ENCODE results near the gene LIMS2. TPM values are rescaled to one million over a fixed set of nuclear protein-coding genes. Genes with fewer than 3 reads are reported as not detected.

LIMS2 gene
- total RNA-seq, 1 experiment from 2014 or later: 8.9 TPM

DNA sequence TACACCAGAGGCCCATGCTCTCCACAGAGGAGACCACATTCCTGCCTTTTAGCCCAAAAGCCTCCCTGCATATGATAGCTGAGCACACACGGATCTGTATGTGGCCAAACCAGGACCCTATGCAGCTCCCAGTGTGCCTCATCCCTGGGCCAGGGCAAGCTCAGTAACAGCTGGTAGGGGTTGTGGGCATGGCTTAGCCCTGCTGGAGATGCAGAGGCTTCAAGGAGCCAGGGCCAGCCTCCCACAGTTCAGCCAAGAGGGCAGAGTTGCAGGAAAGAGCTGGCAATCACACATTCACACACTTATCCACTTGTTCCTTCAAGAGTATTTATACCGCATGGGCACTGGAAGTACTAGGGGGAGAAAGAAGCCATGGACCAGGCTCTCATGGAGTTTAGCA, 1.6 kb upstream of the LIMS2 start:
- CTCF ChIA-PET: interaction anchor here (3.1 kb wide), 1 partner anchor 86 kb away, joined by 12 read pairs; no protein-coding TSS in a partner anchor
- POLR2A ChIA-PET: no interaction called here
- ATAC-seq (no peak), DNase-seq (ENCODE audit: low read depth, low spot score) (no peak)
- no TSS peak for BruUV-seq (replicated peaks)
- H3K27me3 ChIP-seq (ENCODE audit: control insufficient read depth, insufficient read depth, low read length): peaks cover 4% of the 10 kb centered on the region; the same call in 1 of the 2 replicates
- H3K4me3 ChIP-seq (ENCODE audit: low read depth in 2 of 2, low read length in 2 of 2): no peak overlapping the region
- no peaks in the 10 kb centered on the region for H3K9me3 ChIP-seq (ENCODE audit: control insufficient read depth, insufficient read depth, low read depth, low read length)
- in situ Hi-C loops (cut with HindIII; ENCODE audit: low pct_unique_long_range_greater_than_20kb, low sequenced_read_pairs): no loop called here
- no peak overlapping the region for H3K27ac ChIP-seq (ENCODE audit: low read length)
- H3K4me1 ChIP-seq (ENCODE audit: control insufficient read depth, insufficient read depth, low read length): peaks cover 11% of the 10 kb centered on the region
- intact Hi-C loops (cut with micrococcal nuclease; ENCODE audit: unreplicated experiment): no loop called here
- TF ChIP-seq POLR2AphosphoS5 (IDR thresholded peaks at IDR 0.05; ENCODE audit: low read depth, low read length): no peak
- no peak for TF ChIP-seq SIN3A (IDR thresholded peaks at IDR 0.05; ENCODE audit: borderline replicate concordance, insufficient read depth, low read depth, low read length)
- TF ChIP-seq, protein P1, sequence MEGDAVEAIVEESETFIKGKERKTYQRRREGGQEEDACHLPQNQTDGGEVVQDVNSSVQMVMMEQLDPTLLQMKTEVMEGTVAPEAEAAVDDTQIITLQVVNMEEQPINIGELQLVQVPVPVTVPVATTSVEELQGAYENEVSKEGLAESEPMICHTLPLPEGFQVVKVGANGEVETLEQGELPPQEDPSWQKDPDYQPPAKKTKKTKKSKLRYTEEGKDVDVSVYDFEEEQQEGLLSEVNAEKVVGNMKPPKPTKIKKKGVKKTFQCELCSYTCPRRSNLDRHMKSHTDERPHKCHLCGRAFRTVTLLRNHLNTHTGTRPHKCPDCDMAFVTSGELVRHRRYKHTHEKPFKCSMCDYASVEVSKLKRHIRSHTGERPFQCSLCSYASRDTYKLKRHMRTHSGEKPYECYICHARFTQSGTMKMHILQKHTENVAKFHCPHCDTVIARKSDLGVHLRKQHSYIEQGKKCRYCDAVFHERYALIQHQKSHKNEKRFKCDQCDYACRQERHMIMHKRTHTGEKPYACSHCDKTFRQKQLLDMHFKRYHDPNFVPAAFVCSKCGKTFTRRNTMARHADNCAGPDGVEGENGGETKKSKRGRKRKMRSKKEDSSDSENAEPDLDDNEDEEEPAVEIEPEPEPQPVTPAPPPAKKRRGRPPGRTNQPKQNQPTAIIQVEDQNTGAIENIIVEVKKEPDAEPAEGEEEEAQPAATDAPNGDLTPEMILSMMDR (IDR thresholded peaks at IDR 0.05): no peak
- no peak for TF ChIP-seq TCF7L2 (IDR thresholded peaks at IDR 0.05; ENCODE audit: low read depth, low read length)
- TF ChIP-seq, protein P2, sequence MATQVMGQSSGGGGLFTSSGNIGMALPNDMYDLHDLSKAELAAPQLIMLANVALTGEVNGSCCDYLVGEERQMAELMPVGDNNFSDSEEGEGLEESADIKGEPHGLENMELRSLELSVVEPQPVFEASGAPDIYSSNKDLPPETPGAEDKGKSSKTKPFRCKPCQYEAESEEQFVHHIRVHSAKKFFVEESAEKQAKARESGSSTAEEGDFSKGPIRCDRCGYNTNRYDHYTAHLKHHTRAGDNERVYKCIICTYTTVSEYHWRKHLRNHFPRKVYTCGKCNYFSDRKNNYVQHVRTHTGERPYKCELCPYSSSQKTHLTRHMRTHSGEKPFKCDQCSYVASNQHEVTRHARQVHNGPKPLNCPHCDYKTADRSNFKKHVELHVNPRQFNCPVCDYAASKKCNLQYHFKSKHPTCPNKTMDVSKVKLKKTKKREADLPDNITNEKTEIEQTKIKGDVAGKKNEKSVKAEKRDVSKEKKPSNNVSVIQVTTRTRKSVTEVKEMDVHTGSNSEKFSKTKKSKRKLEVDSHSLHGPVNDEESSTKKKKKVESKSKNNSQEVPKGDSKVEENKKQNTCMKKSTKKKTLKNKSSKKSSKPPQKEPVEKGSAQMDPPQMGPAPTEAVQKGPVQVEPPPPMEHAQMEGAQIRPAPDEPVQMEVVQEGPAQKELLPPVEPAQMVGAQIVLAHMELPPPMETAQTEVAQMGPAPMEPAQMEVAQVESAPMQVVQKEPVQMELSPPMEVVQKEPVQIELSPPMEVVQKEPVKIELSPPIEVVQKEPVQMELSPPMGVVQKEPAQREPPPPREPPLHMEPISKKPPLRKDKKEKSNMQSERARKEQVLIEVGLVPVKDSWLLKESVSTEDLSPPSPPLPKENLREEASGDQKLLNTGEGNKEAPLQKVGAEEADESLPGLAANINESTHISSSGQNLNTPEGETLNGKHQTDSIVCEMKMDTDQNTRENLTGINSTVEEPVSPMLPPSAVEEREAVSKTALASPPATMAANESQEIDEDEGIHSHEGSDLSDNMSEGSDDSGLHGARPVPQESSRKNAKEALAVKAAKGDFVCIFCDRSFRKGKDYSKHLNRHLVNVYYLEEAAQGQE (IDR thresholded peaks at IDR 0.05; ENCODE audit: insufficient read depth in 1 of 2, low read depth in 2 of 2, low read length in 1 of 2): no peak
- no peaks in the 10 kb centered on the region for H3K36me3 ChIP-seq (ENCODE audit: control insufficient read depth, insufficient read depth, low read length)

DNA sequence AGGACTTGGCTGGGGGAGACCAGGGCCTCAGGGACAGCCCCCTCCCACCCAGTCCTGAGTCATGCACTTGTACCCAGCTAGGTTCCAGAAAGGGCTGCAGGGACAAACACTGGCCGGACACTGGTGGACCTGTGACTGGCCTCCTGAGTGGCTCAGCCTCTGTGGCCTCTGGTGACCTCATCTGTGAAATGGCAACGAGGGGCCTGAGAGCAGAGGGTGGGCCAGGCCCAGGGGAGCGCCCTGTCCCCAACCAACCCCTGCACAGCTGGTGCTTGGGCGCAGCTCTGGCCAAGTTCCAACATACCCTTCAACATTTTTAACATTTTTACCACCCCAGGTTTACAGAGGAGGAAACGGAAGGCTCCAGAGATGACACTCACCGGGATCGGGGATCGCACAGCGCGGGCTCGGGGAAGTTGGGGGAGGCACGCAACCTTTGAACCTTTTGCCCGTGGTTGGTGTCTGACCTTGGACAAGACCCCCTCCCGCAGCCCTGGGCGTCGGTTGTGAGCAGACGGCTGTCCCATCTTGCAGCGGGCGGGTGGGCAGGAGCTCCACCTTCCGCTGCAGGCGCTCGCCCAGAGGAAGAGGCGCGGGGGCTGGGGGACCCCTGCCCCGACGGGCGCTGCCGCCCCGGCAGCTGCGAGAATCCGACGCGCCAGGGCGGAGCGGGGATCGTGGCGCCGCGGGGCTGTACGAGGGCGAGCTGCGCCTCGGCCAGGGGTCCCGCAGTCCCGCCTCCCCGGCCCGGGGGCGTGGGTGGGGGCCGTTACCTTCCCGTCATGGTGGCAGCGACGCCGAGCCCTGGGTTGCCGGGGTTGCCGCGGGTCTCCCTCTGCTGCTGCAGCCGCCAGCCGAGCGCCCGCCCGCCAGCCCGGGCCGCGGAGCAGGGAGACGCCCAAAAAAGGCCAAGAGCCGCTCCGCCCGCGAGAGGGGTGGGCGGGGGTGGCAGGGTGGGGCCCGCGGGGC, 805 bp downstream of the LIMS2 start:
- peaks cover 11% of the 10 kb centered on the region for H3K4me1 ChIP-seq (ENCODE audit: control insufficient read depth, insufficient read depth, low read length)
- H3K9me3 ChIP-seq (ENCODE audit: control insufficient read depth, insufficient read depth, low read depth, low read length): no peaks in the 10 kb centered on the region
- peak overlapping the region; percentile 9 to 40; a peak in 2 of 4 replicates for H3K4me3 ChIP-seq (ENCODE audit: low read depth in 2 of 2, low read length in 2 of 2)
- H3K36me3 ChIP-seq (ENCODE audit: control insufficient read depth, insufficient read depth, low read length): no peaks in the 10 kb centered on the region
- ChIA-PET CTCF (interaction anchor here (3.1 kb wide), 1 partner anchor 83 kb away, joined by 12 read pairs; no protein-coding TSS in a partner anchor), POLR2A (interaction anchor here (0.7 kb wide), 1 partner anchor 81 kb away, joined by 4 read pairs; no protein-coding TSS in a partner anchor)
- BruUV-seq (replicated peaks): no TSS peak
- in situ Hi-C loops (cut with HindIII; ENCODE audit: low pct_unique_long_range_greater_than_20kb, low sequenced_read_pairs) (no loop called here), intact Hi-C loops (cut with micrococcal nuclease; ENCODE audit: unreplicated experiment) (no loop called here)
- no peak overlapping the region; the same call in 1 of the 2 replicates for H3K27ac ChIP-seq (ENCODE audit: low read length)
- TF ChIP-seq SIN3A (IDR thresholded peaks at IDR 0.05; ENCODE audit: borderline replicate concordance, insufficient read depth, low read depth, low read length) (no peak), POLR2AphosphoS5 (IDR thresholded peaks at IDR 0.05; ENCODE audit: low read depth, low read length) (no peak), TCF7L2 (IDR thresholded peaks at IDR 0.05; ENCODE audit: low read depth, low read length) (no peak)
- TF ChIP-seq, protein P1 (IDR thresholded peaks at IDR 0.05): no peak
- TF ChIP-seq, protein P2 (IDR thresholded peaks at IDR 0.05; ENCODE audit: insufficient read depth in 1 of 2, low read depth in 2 of 2, low read length in 1 of 2): no peak
- peaks cover 4% of the 10 kb centered on the region; the same call in 1 of the 2 replicates for H3K27me3 ChIP-seq (ENCODE audit: control insufficient read depth, insufficient read depth, low read length)
- no peak for DNase-seq (ENCODE audit: low read depth, low spot score)
- ATAC-seq: peak; percentile 51; the same call in 1 of the 2 replicates

Measured in Panc1 (cell line).